SIG-M5 treated with dmso at 0.1 percent for 504 hours (cell line): ENCODE results near the gene SERF1B.
"Not testable (repeated sequence)": the region's sequence is repeated elsewhere in the genome, so short reads cannot be mapped to it uniquely, and the experiment has no call there.

Experiments
- DNase-seq: peaks from one replicate; lab custom pipeline; 2025; ENCODE audit not compliant: unreplicated experiment; lab: John Stamatoyannopoulos, UW

The SERF1B gene

DNA sequence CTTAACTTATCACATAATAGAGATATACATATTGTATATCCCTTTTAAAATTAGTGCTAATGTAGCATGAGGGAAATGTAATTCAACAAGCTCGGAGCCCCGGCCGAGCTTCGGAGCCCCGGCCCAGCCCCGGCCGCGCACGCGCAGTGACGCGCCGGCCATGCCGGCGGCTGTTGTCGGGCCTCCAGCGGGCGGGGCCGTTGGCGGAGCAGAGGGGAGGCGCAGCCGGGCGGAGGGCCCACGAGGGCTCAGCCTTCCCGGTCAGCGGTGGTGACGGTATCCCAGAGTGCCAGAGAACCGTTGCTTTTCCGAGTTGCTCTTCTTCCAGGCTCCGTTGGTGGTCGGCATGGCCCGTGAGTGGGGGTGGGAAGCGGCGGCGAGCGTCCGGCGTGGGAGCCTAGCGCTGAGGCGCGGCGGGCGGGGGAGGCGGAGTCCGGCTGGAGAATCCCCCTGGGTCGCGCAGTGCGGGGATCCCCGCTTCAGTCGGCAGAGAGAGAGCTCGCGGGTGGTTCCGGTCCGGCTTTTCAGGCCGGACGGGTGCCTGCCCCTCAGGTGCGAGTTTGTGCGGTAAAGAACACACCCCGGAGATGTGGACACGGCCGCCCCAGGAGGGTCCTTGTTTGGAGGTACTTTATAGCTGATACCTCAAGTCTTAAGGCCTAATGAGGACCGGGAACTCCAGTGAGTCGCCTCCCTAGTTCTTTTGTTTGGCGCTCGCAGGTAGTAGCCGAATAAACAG lies at the start of gene SERF1B:
SERF1B (plus strand) TSS at position 146 of the 739 bp plus-strand sequence; CDS start at position 347, 201 bp downstream.
- DNase-seq: not testable (repeated sequence)

GRCh38 chr5:69991713-69992112 lies 33.3 kb upstream of the SERF1B start:
- DNase-seq: not testable (repeated sequence)

- not testable (repeated sequence) for DNase-seq
These were observed 29.5 kb upstream of the SERF1B start for GRCh38 chr5:69995535-69995934.

DNA sequence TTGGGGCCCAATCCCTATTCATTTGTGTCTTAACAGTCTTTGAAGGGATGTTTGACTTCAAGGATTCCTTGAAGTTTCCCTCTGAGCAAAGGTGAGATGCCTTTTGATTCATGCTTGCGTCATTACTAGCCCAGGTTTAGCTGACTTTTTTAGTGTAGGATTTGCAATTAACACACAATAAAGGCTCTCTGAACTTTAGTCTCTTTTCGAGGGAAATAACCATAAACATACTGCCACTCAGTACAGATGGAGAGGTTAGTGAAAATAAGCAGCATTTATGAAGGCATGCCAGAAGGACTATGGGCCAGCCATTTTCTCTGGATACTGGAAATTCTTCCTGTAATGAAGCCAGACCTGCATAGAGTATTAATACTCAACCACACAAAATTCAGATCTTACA lies 4.4 kb upstream of the SERF1B start:
- DNase-seq: not testable (repeated sequence)

GRCh38 chr5:70025845-70026145 lies 744 bp downstream of the SERF1B start:
- not testable (repeated sequence) for DNase-seq

- not testable (repeated sequence) for DNase-seq
These were observed 6.2 kb downstream of the SERF1B start for GRCh38 chr5:70031204-70031603.

DNA sequence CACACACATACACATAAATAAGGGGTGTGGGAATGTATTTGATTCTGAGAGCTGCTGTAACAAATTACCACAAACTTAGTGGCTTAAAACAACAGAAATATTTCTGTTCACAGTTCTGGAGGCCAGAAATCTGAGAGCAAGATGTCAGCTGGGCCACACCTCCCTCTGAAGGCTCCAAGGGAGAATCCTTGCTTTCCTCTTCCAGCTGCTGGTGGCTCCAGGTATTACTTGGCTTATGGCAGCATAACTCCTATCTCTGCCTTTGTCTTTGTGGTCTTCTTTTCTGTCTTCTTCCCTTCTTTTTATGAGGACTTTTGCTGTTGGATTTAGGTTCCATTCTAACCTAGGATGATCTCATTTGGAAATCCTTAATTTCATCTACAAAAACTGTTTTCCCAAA lies 16.4 kb downstream of the SERF1B start:
- not testable (repeated sequence) for DNase-seq

GRCh38 chr5:70049790-70050142 lies 24.7 kb downstream of the SERF1B start:
- not testable (repeated sequence) for DNase-seq

DNA sequence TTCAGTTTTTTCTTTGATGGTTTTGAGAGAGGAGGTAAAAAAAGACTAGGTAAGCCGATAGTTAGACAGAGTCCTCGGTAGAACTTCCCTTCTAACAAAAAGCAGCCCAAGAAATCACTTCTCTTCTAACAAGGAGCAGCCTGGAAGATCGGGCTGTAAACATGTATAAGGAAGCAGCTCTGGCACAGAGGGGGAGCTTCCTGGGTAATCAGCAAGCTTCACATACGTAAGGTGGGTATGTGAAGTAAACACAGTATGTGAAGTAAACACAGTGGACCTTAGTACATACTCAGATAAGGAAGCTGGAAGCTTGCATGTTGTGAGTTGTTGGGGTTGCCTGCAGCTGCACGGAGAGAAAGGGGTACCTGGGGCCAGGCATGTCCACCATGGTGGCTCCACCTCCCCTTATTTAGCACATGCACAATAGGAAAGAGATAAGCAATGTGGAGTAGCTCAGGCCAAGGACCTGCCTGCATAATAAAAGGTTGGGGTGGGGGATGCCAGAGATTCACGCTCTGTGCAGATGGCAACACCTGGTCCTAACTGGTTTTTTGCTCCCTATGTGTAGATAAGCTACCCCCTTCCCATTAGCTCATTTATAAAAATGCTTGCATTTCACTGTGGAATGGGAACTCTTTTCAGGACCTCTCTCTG lies 31.4 kb downstream of the SERF1B start:
- DNase-seq: not testable (repeated sequence)

DNA sequence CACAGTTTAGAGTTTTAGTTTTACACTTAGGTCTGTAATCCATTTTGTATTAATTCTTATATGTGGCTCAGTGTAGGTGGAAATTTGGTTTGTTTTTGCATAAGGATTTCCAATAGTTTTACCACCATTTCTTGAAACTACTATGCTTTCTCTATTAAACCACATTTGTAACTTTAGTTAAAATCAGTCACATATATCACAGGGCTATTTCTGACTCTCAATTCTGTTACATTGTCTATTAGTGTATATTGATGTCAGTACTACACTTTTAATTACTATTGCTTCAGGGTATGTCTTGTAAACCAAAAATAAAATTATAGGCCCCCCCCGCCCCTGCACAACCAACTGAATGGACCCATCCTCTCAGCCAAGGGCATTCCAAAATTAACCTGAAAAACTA lies 32.1 kb downstream of the SERF1B start:
- not testable (repeated sequence) for DNase-seq

GRCh38 chr5:70077632-70078031 lies 52.6 kb downstream of the SERF1B start:
- not testable (repeated sequence) for DNase-seq

DNA sequence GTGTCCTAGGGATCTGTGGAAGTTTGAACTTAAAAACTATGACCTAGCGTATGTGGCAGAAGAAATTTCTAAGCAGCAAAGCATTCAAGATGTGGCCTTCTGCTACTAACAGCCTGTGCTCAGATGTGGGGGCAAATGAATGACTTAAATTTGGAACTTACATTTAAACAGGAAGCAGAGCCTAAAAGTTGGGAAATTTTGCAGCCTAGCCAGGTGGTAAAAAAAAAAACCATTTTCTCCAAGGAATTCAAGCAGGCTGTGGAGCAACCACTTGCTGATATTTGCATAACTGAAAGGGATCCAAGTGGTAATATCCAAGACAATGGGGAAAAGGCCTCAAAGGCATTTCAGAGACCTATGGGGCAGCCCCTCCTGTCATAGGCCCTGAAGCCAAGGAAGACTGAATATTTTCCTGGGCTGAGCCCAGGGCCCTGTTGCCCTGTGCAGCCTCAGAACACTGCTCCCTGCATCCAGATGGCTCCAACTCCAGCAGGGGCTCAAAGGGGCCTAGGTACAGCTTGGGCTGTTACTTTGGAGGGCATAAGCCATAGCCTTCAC lies 63.9 kb downstream of the SERF1B start:
- DNase-seq: not testable (repeated sequence)

DNA sequence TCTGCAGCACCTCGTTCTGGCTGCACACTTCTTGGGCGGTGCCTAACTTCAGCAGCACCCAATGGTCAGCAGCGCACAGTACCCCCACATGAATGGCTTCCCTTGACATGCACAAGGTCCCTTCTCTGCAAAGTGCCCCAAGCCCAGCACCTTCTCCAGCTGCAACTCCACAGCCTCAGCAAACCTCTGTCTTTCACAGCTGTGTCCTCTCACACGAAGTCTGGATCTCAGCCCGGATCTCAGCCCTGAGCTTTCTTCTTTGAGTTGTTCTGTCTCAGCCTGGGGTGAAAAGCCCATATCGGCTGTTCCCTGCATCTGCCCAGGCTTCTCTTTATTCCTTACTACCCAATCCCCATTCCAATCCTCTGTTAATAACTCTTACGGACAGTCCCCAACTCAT lies 66.7 kb downstream of the SERF1B start:
- DNase-seq: not testable (repeated sequence)
